HG02798 (cell line): Measurements from ENCODE around the gene MMP27.

Experiments used
- ATAC-seq: cut with Tn5 transposase; IDR thresholded peaks from one replicate; pipeline ENCODE4 v1.9.1; 2021; ENCODE audit warnings: mild to moderate bottlenecking; ENCODE audit not compliant: unreplicated experiment, poor library complexity

Gene MMP27

DNA sequence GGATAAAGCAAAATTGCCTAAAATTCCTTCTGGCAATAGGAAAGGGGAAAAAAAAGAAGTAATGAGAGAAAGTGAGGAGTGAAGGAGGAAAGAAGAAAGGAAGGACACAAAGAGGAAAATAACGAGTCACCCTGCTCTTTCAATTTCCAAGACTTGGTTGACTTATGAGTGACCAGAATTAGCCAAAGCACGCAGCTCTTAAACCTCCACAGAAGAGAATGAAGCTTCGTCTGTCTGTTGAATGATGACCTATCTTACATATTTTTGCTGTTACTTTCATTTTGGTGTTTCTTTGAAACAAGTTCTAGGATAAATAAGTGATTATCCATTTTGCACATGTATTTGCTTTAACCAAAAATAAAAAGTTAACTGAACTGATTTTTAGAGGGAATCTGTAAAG is 728 bp downstream of the MMP27 start:
- no peak for ATAC-seq

DNA sequence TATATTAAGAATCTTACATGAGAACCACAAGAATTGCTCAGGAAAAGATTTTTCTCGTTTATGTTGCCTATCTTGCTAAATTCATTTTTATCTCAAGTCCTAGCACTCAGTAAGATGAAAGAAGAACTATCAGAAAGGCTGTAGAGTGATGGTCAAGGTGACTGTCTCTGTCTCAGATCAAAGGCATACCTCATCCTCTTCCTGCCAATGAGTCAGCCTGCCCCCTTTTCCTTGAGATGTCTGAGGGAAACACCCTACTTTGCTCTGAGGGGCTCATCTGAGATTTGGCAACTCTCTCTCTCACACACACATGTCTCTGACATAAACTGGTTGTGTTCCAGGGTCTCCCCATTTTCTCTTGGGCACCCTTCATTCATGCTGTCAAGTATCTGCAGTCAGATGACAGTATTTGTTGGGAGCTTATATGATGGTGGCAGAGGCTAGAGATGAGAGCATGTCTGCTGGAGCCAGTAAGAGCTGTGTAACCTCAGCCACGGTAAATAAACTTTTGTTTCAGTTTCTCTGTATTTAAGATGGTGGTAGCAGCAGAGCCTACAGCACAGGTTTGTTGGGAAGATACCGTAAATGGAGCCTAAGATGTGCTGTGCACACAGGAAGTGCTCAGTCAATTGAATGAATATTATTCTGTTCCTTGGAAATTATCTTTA is 1.6 kb downstream of the MMP27 start:
- ATAC-seq: no peak

DNA sequence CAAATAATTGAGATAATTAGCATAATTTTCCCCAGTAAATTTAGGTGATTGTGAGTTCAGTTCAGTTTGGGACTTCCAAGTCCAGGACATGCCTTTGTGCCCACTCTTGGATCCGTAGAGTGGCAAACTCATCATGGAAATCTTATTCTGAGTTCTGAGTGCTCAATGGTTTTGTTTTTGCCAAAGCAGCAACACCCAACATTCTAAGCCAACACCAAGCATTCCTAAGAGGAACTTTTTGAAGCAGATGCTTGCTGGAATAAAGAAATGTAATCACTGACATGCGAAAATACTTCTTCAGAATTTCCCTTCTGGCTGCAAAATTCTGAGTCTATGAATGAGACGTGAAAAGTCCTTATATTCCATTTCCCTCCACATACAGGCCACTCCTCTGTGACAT is 10.4 kb downstream of the MMP27 start:
- ATAC-seq: no peak

DNA sequence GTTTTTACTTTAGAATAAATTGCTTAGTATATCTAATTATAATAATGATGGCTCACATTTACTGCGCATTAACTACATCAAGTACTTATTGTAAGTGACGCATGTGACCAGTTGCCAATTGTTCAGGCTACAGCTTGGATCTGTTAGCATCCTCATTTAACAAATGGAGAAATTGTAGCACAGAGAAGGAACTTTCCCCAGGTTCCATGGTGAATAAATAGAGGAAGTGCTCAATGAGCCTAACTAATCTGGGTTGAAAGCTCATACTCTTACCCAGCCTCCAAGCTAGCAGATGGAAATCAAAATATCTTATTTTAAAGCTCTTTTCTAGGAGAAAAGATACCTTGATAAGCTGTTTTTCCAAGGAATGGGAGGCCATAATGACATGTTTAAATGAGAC is 19.8 kb downstream of the MMP27 start:
- ATAC-seq: no peak

DNA sequence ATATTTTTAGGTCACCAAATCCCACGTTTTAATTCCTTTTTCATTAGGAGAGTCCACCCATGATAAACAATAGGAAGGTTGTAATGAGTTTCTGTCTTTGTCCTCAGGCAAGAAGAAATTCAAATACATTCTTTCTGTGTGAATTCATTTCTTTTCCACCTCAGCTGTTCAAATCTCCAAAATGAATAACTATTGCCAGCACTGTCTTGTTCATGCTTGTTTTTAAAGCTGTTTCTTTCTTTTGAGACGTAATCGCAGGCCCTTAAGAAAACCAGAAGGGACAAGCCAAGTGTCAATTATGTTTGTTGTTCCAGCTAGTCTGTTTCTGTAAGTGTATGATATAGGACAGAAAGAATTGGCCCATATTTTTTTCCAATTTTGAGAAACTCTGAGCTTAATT is 20.2 kb downstream of the MMP27 start:
- no peak for ATAC-seq

DNA sequence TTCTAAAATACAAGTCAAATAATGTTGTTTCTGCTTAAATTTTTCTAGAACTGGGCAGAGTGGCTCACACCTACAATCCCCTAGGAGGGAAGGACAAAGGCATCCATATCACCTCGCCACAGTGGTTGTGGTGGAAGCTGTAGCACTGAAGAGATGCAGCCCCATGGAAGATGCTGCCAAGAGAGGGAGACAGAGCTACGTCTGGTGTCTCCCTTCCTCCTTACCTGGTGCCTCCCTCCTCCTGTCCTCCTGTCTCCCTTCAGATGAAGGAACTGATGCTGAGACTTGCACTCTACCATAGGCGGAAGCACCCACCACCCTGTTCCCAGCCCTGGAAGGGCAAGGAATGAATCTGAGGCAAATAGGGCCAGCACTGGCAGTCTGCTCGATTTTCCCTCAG is 22.3 kb downstream of the MMP27 start:
- no peak for ATAC-seq

DNA sequence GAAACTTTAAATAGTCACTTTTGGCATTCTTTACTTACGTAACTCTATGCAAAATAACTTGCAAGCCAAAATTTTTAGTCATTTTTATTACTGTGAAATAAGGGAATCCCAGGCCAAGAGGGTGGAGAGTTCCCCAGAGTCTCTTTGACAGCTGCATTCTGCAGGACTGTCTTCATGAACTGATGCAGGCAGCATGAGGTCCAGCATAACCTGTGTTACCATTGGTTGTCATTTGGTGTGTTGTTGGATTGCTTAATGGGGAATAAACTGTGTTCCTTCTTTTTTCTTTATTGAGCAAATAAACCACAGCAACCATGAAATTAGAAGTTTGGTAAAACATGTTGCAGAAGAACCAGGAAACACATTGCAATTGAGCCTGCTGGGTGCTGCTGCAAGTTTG is 24.6 kb downstream of the MMP27 start:
- ATAC-seq: no peak

DNA sequence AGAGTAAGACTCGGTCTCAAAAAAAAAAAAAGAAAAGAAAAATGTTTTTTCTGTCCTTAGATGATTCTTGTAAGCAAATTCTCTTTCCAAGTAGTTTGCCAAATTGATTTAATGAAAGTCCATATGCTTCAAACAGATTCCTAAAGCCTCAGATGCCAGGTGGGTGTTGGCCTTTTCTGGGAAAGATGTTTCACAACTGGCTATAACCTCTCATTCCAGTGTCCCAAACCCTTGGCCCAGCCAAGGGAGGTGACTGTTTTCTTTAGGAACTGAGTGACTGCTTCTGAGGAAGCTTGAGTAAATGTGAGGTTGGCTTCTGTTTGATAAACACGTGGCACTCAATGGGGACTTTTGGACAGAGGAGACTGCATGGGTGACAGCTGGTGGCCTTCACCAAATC is 27.5 kb downstream of the MMP27 start:
- no peak for ATAC-seq

DNA sequence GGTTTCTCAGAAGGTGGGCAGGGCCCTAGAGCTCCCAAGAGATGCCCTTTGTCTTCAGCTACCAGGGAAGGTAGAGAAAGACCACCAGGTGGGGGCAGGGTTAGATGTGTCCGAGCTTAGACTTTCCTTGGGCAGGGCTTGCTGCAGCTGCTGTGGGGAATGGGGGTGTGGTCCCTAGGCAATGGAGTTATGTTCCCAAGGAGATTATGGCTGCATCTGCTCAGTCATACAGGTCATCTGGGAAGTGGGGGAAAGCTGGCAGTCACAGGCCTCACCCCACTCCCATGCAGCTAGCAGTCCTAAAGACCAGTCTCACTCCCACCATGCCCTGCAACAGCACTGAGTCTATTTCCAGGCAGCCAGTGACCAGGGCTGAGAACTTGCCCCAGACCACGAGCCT is 29.5 kb downstream of the MMP27 start:
- no peak for ATAC-seq

DNA sequence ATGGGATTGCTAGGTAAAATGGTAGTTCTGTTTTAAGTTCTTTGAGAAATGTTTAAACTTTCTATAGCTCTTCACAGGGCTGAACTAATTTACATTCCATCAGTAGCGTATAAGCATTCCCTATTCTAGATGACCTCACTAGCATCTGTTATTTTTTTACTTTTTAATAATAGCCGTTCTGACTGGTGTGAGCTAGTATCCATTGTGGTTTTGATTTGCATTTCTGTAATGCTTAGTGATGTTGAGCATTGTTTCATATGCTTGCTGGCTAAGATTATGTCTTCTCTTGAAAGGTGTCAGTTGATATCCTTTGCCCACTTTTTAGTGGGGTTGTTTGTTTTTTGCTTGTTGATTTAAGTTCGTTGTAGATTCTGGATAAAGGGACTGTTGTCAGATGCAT is 35.9 kb downstream of the MMP27 start:
- peak; percentile 81 for ATAC-seq

DNA sequence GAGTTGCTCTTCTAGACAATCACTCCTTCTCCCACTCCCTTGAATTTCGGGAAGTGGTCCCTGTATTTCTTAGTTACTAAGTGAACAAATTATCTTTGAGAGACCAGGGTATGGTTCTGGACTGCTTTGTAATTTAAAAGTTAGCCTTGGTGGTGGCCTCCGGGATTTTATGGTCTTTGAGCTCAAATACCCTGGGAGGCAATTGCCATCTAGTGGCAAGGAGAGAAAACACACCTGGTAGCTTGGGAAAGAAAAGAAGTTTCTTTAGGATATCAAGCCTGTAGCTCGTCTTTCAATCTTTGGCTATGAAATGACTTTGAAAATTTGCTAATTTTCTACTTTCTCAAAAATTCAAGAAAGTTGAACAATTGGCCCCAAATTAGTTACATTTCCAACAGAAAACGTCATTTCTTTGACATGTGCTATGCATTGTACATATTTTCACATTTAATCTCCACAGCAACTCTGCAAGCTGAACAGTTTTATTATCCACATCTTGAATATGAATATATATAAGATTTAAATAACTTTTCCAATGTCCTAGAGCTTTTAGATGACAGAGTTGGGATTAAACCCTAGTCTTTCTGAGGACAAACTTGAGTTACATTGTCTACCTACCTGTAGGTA is 39.1 kb downstream of the MMP27 start:
- peak; percentile 56 for ATAC-seq

DNA sequence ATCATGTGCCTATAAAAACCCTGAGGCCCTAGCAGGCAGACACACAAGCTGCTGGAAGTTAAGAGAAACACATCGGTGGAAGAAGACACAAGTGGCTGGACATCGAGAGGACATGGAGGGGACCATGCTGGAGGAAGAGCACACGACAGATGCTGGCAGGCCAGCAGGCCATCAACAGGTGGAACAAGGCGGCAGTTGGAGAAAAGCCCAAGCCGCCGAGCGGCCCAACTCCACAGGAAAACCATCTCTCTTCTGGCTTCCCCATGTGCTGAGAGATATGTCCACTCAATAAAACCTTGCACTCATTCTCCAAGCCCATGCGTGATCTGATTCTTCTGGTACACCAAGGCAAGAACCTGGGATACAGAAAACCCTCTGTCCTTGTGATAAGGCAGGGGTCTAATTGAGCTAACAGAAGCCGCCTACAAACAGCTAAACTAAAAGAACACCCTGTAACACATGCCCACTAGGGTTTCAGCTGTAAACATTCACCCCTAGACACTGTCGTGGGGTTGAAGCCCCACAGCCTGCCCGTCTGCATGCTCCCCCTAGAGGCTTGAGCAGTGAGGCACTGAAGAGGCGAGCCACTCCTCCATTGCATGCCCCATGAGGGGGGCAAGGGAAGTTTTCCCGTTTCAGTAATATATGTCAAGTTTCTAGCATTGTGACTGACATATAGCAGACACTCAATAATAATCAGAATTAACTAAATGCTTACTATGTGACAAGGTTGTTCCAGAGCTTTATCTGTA is 41.4 kb downstream of the MMP27 start:
- no peak for ATAC-seq

DNA sequence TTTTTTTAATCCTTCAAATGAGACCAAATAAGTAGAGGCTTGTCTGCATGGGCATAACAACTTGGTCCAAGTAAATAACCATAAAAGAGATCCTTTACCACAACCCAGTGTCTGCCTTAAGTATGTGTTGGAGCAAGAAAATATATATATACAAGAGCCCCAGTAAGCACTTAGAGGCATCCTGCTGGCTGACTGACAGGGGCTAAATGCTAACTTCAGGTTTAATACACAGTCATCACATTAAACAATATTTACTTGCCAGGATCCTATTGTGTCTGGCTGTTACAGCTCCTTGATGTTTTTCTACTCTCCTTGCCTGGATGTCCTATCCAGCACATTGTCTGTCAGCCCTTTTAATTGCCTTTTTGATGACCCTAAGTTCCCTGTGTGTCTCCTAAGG is 43.0 kb downstream of the MMP27 start:
- no peak for ATAC-seq

DNA sequence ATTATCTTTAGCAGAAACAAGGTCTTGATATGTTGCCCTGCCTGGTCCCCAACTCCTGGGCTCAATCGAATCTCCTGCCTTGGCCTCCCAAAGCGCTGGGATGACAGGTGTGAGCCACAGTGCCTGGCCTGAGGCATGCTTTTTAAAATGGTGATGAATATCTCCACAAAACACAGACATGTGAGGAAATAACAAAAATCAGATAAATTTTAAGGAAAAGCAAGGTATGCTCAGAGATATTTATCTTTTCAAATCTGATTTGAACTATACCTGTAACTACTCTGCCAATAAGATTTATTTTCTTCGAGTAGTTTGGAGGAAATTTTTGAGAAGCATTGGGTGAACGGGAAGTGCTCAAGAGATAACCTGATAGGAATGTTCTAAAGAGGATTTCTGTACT is 44.5 kb downstream of the MMP27 start:
- ATAC-seq: no peak

DNA sequence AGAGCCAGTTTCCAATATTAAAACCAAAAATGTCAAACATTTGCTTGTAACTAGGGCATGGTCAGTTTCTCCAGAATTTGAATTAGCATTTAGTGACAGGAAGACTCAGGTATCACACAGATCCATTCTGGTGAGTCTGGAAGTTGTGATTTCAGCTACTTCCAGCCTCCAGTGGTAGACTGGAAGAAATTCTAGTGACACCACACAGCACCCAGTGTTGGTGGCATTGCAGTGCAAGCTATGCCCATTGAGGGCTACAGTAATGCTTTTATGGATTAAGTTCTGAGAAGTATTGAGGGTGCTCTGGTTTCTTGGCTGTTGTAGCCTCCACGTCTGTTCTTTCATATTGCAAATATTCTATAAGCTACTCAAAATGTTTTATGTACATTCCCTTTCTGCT is 49.0 kb downstream of the MMP27 start:
- no peak for ATAC-seq

DNA sequence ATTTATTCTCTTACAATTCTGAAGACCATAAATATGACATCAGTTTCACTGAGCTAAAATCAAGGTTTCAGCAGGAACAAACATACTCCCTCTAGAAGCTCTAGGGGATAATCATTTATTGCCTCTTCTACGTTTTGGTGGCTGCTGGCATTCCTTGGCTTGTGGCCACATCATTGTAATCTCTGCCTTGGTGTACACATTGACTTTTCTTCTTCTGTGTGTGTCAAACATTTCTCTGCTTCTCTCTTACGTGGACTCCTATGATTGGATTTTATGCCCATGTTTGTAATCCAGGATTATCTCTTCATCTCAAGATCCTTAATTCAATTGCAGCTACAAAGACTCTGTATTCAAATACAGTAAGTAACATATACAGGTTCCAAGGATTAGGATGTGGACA is 50.0 kb downstream of the MMP27 start:
- ATAC-seq: no peak

DNA sequence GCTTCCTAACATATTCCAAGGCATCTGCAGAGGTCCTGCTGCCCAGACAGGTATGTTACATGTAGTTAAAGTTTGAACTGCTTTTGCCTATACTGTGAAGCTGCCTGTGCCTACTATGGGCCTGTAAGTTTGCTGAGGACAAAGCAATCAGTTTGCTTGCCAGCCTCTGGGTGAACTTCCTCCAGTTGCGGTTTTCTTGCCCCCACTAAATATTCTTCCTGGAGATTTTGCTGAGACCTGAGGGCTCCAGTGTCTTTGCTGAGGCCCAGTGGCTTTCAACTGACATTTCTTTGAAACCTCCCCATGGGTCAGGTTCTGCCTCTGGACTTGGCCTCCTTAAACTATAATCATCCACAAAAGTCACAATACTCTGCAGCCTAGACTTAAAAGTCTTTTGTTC is 50.8 kb downstream of the MMP27 start:
- ATAC-seq: no peak

DNA sequence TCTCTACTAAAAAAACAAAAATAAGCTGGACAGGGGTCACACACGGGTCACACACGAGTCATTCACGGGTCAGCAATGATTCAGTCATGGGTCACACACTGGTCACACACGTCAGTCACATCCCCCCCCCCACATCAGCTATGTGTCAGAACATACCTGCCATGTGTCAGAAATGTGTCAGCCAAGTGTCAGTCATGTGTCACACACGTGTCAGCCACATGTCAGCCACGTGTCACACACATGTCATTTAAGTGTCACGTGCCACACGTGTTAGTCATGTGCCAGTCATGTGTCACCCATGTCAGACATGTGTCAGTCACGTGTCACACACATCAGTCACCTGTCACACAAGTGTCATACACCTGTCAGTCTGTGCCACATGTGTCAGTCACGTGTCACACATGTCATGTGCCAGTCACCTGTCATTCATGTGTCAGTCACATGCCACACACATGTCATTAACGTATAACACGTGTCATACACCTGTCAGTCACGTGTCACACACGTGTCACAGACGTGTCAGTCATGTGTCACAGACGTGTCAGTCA is 51.8 kb downstream of the MMP27 start:
- no peak for ATAC-seq

DNA sequence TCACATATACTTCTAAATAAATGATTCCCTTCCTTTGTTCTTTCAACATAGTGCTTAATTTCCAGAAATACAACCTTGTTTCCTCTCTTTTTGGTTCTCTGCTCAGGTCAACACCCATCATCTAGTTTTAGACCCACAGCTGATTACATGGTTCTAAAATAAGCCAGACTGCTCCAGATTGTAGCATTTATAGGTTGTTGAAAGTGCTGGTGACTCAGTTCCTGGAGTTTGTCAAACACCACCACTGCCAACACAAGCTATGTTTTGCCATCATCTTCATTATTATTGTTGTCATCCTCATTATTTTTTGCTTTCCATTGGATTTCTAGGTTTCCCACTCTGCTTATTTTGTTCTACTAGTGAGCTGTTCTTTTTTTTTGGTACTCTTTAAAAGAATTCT is 58.1 kb downstream of the MMP27 start:
- no peak for ATAC-seq

DNA sequence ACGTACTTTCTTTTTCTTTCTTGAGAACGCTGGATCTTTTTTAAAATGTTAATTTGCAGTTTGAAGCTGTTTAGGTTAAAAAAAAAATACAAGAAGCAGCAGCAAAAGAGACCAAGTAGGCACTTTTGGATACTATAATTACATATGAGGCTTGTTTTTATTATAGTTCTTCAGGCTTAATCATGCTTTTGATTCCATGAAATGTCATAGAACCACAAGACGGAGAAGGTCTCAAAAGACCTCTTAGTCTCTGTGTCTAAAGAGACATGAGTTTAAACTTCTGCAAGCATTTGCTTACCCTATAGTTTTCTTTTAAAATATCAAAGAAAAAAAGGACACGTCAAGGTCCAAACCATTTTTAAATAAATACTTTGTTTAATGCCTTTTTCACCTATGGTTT is 61.6 kb downstream of the MMP27 start:
- ATAC-seq: no peak
